ENCODE measurements around the gene NAV2. TPM values are rescaled to one million over a fixed set of nuclear protein-coding genes. Genes with fewer than 3 reads are reported as not detected.

NAV2 gene
- total RNA-seq, 2 donors from 2014 or later: 26.4 to 35.5 TPM

GRCh38 chr11:20131788-20132666 is 419.4 kb downstream of the NAV2 start:
- intact Hi-C loops (cut with DNase I): loop anchor here (10.0 kb wide), 1 partner anchor 577 kb away; no protein-coding TSS in a partner anchor
- Histone ChIP-seq H3K9me3 (no peaks in the 10 kb centered on the region), H3K36me3 (replicated peaks in 1 of 2; ENCODE audit: insufficient read depth in 1 of 2, low read depth in 2 of 2) (no peaks in the 10 kb centered on the region), H3K4me3 (no peak overlapping the region), H3K27me3 (no peaks in the 10 kb centered on the region), H3K27ac (no peak overlapping the region), H3K4me1 (peaks cover 7% of the 10 kb centered on the region)
- WGBS, 2 donors: 13 to 16% methylated on average over 34 to 51 of the region's 51 CpGs
- TF ChIP-seq CTCF (IDR thresholded peaks at IDR 0.05): peak; percentile 71 to 94 (median 86)
- no peak for TF ChIP-seq POLR2A (IDR thresholded peaks at IDR 0.05)
- ATAC-seq: peak; percentile 77
- peak; percentile 51 to 70 (median 66) for DNase-seq

GRCh38 chr11:20132667-20133039 is 420.0 kb downstream of the NAV2 start:
- DNase-seq (no peak), ATAC-seq (no peak)
- Histone ChIP-seq H3K27ac (no peak overlapping the region), H3K4me3 (no peak overlapping the region), H3K4me1 (peaks cover 7% of the 10 kb centered on the region), H3K36me3 (replicated peaks in 1 of 2; ENCODE audit: insufficient read depth in 1 of 2, low read depth in 2 of 2) (no peaks in the 10 kb centered on the region), H3K9me3 (no peaks in the 10 kb centered on the region), H3K27me3 (no peaks in the 10 kb centered on the region)
- intact Hi-C loops (cut with DNase I): loop anchor here (10.0 kb wide), 1 partner anchor 578 kb away; no protein-coding TSS in a partner anchor
- WGBS, 2 donors: 37 to 39% methylated on average over 8 of the region's 8 CpGs
- TF ChIP-seq POLR2A (IDR thresholded peaks at IDR 0.05): no peak
- TF ChIP-seq CTCF (IDR thresholded peaks at IDR 0.05): peak in 1 of 7 experiments; percentile 17

- intact Hi-C loops (cut with DNase I): loop anchor here (10.0 kb wide), 1 partner anchor 580 kb away; no protein-coding TSS in a partner anchor
- no peak overlapping the region for H3K4me3 ChIP-seq
- TF ChIP-seq CTCF (IDR thresholded peaks at IDR 0.05) (no peak), POLR2A (IDR thresholded peaks at IDR 0.05) (no peak)
- DNase-seq (no peak), ATAC-seq (no peak)
- 80 to 88% methylated on average over 5 of the region's 5 CpGs for WGBS, 2 donors
- H3K36me3 ChIP-seq (replicated peaks in 1 of 2; ENCODE audit: insufficient read depth in 1 of 2, low read depth in 2 of 2): no peaks in the 10 kb centered on the region
- H3K27ac ChIP-seq: no peak overlapping the region
- H3K4me1 ChIP-seq: peaks cover 7% of the 10 kb centered on the region
- H3K27me3 ChIP-seq: no peaks in the 10 kb centered on the region
- no peaks in the 10 kb centered on the region for H3K9me3 ChIP-seq
Measured at GRCh38 chr11:20134991-20135736, 422.5 kb downstream of the NAV2 start.

- Histone ChIP-seq H3K27me3 (no peaks in the 10 kb centered on the region), H3K4me3 (no peak overlapping the region), H3K27ac (no peak overlapping the region), H3K36me3 (replicated peaks in 1 of 2; ENCODE audit: insufficient read depth in 1 of 2, low read depth in 2 of 2) (no peaks in the 10 kb centered on the region), H3K9me3 (no peaks in the 10 kb centered on the region), H3K4me1 (no peaks in the 10 kb centered on the region)
- no peak for TF ChIP-seq POLR2A (IDR thresholded peaks at IDR 0.05)
- no peak for DNase-seq
- no peak for ATAC-seq
- intact Hi-C loops (cut with DNase I): loop anchor here (10.0 kb wide), 1 partner anchor 583 kb away; no protein-coding TSS in a partner anchor
Measured at GRCh38 chr11:20137637-20138036, 425.0 kb downstream of the NAV2 start.

GRCh38 chr11:20138707-20139106 is 426.1 kb downstream of the NAV2 start:
- intact Hi-C loops (cut with DNase I): loop anchor here (10.0 kb wide), 1 partner anchor 584 kb away; no protein-coding TSS in a partner anchor
- WGBS, 2 donors: 82 to 90% methylated on average over 4 of the region's 4 CpGs
- no peaks in the 10 kb centered on the region for H3K4me1 ChIP-seq

More at GRCh38 chr11:20138707-20139106, 426.1 kb downstream of the NAV2 start:
- Histone ChIP-seq H3K27ac (no peak overlapping the region), H3K27me3 (no peaks in the 10 kb centered on the region), H3K36me3 (replicated peaks in 1 of 2; ENCODE audit: insufficient read depth in 1 of 2, low read depth in 2 of 2) (no peaks in the 10 kb centered on the region), H3K9me3 (no peaks in the 10 kb centered on the region), H3K4me3 (no peak overlapping the region)
- ATAC-seq: no peak
- TF ChIP-seq CTCF (IDR thresholded peaks at IDR 0.05) (no peak), POLR2A (IDR thresholded peaks at IDR 0.05) (no peak)
- DNase-seq: no peak

All from body of pancreas (tissue), 4 donors.